Vagina (tissue), 2 donors: ENCODE data around the gene COLEC12.

Experiments used
- CTCF ChIP-seq, 3 experiments: fragments of 450-650 bp in 2 of 3; fragments of 200-600 bp in 1 of 3; sonication (generic) in 1 of 3; IDR thresholded peaks; one replicate each; pipeline ENCODE4 v1.5.1; 2017 to 2019; ENCODE audit warnings: antibody characterized with exemption in 3 of 3, mild to moderate bottlenecking in 2 of 3, moderate library complexity in 2 of 3
- POLR2A ChIP-seq, 2 donors: fragments of 450-650 bp; IDR thresholded peaks; one replicate each; pipeline ENCODE4 v1.6.1; 2017; ENCODE audit warnings: antibody characterized with exemption in 2 of 2, mild to moderate bottlenecking in 2 of 2, moderate library complexity in 2 of 2

- TF ChIP-seq CTCF (IDR thresholded peaks at IDR 0.05) (no peak), POLR2A (IDR thresholded peaks at IDR 0.05) (no peak)
Observed at GRCh38 chr18:272650-273049, 227.9 kb downstream of the COLEC12 start.
